ENCODE data around the gene ZNF8.
"Not testable (repeated sequence)": the region's sequence is repeated elsewhere in the genome, so short reads cannot be mapped to it uniquely, and the experiment has no call there.

Gene ZNF8

GRCh38 chr19:58278541-58279041 lies at the start of gene ZNF8:
Gene ZNF8 (plus strand): TSS chr19:58278955. CDS start chr19:58279082, 127 bp downstream.
- peak; percentile 96 for DNase-seq (ENCODE audit: low spot score)

- DNase-seq (ENCODE audit: low spot score), result peak; percentile 9
Measured at GRCh38 chr19:58229255-58229639, 49.5 kb upstream of the ZNF8 start.

GRCh38 chr19:58237324-58237723 lies 41.4 kb upstream of the ZNF8 start:
- no peak for DNase-seq (ENCODE audit: low spot score)

- no peak for DNase-seq (ENCODE audit: low spot score)
Measured at GRCh38 chr19:58243351-58243750, 35.4 kb upstream of the ZNF8 start.

- DNase-seq (ENCODE audit: low spot score), result no peak
Measured at GRCh38 chr19:58248886-58249285, 29.9 kb upstream of the ZNF8 start.

GRCh38 chr19:58252102-58252685 lies 26.6 kb upstream of the ZNF8 start:
- DNase-seq (ENCODE audit: low spot score), result no peak

- not testable (repeated sequence) for DNase-seq (ENCODE audit: low spot score)
Measured at GRCh38 chr19:58258259-58258658, 20.5 kb upstream of the ZNF8 start.

GRCh38 chr19:58261600-58261967 lies 17.2 kb upstream of the ZNF8 start:
- no peak for DNase-seq (ENCODE audit: low spot score)

- no peak for DNase-seq (ENCODE audit: low spot score)
Measured at GRCh38 chr19:58261968-58262921, 16.5 kb upstream of the ZNF8 start.

- no peak for DNase-seq (ENCODE audit: low spot score)
Measured at GRCh38 chr19:58262922-58263296, 15.8 kb upstream of the ZNF8 start.

- DNase-seq (ENCODE audit: low spot score), result no peak
Measured at GRCh38 chr19:58265100-58265499, 13.7 kb upstream of the ZNF8 start.

- DNase-seq (ENCODE audit: low spot score), result no peak
Measured at GRCh38 chr19:58268344-58268743, 10.4 kb upstream of the ZNF8 start.

- peak; percentile 48 for DNase-seq (ENCODE audit: low spot score)
Measured at GRCh38 chr19:58274771-58275201, 4.0 kb upstream of the ZNF8 start.

- no peak for DNase-seq (ENCODE audit: low spot score)
Measured at GRCh38 chr19:58275564-58275963, 3.2 kb upstream of the ZNF8 start.

- no peak for DNase-seq (ENCODE audit: low spot score)
Measured at GRCh38 chr19:58277197-58277596, 1.6 kb upstream of the ZNF8 start.

GRCh38 chr19:58277748-58278540 lies 811 bp upstream of the ZNF8 start:
- DNase-seq (ENCODE audit: low spot score), result no peak

- peak; percentile 49 for DNase-seq (ENCODE audit: low spot score)
Measured at GRCh38 chr19:58279042-58279924, 528 bp downstream of the ZNF8 start.

- DNase-seq (ENCODE audit: low spot score), result no peak
Measured at GRCh38 chr19:58279925-58280316, 1.2 kb downstream of the ZNF8 start.

GRCh38 chr19:58284199-58284598 lies 5.4 kb downstream of the ZNF8 start:
- peak; percentile 57 for DNase-seq (ENCODE audit: low spot score)

- no peak for DNase-seq (ENCODE audit: low spot score)
Measured at GRCh38 chr19:58291943-58292342, 13.2 kb downstream of the ZNF8 start.

GRCh38 chr19:58294743-58295374 lies 16.1 kb downstream of the ZNF8 start:
- no peak for DNase-seq (ENCODE audit: low spot score)
